ENCODE data around the gene MYO18A. TPM values are rescaled to one million over a fixed set of nuclear protein-coding genes. Genes with fewer than 3 reads are reported as not detected.

MYO18A gene
- total RNA-seq, 1 experiment from 2014 or later, result 37.2 TPM

GRCh38 chr17:29046473-29046839 lies 133.7 kb downstream of the MYO18A start:
- no peak overlapping the region for H3K4me2 ChIP-seq (ENCODE audit: low read length)
- DNase-seq (ENCODE audit: low read depth, low spot score) (no peak), ATAC-seq (no peak)
- no peak overlapping the region for H2AFZ ChIP-seq (ENCODE audit: low read depth, low read length, poor library complexity, severe bottlenecking)
- no peak overlapping the region for H3K4me3 ChIP-seq (replicated peaks in 1 of 2; ENCODE audit: low read depth in 1 of 2, low read length in 2 of 2)
- no peaks in the 10 kb centered on the region for H4K20me1 ChIP-seq (ENCODE audit: insufficient read depth)
- H3K9me3 ChIP-seq (ENCODE audit: control insufficient read depth in 1 of 2, insufficient read depth in 1 of 2, low read depth in 1 of 2, low read length in 2 of 2), result no peaks in the 10 kb centered on the region
- H3K36me3 ChIP-seq (ENCODE audit: control insufficient read depth in 1 of 2, insufficient read depth in 2 of 2, low read length in 2 of 2), result no peaks in the 10 kb centered on the region
- POLR2A ChIA-PET, result no interaction called here
- peaks cover 9% of the 10 kb centered on the region; the same call in 1 of the 2 replicates for H3K27me3 ChIP-seq (ENCODE audit: insufficient read depth, low read length)
- no peak overlapping the region for H3K9ac ChIP-seq (ENCODE audit: low read length)
- intact Hi-C loops (cut with micrococcal nuclease), result no loop called here
- no peaks in the 10 kb centered on the region for H3K9me2 ChIP-seq (ENCODE audit: insufficient read depth)
- no peaks in the 10 kb centered on the region for H3K79me2 ChIP-seq (ENCODE audit: insufficient read depth, low read length)
- BruUV-seq (replicated peaks), result no TSS peak
- H3K4me1 ChIP-seq (ENCODE audit: control insufficient read depth in 1 of 2, insufficient read depth in 2 of 2, low read length in 2 of 2), result peaks cover 0 to 7% of the 10 kb centered on the region in 2 experiments; a peak in 2 of 4 replicates
- RAD21 ChIA-PET (ENCODE audit: low non-redundant PET in 1 of 2, low total read pairs in 2 of 2, uncharacterized antibody in 2 of 2, unreplicated experiment in 2 of 2), result no interaction called here
- CTCF ChIA-PET, result no interaction called here
- no peak overlapping the region for H3K27ac ChIP-seq (ENCODE audit: low read depth, low read length)
- TF ChIP-seq TCF7L2 (IDR thresholded peaks at IDR 0.05; ENCODE audit: borderline replicate concordance, extremely low read depth, insufficient read depth, insufficient read length), result no peak
- no peak for TF ChIP-seq ZNF274 (IDR thresholded peaks at IDR 0.05; ENCODE audit: low read depth, low read length)
- TF ChIP-seq SIN3A (IDR thresholded peaks at IDR 0.05; ENCODE audit: low read depth), result no peak
- no peak for TF ChIP-seq FOSL1 (IDR thresholded peaks at IDR 0.05; ENCODE audit: low read depth)
- TF ChIP-seq ZFX (IDR thresholded peaks at IDR 0.05), result no peak
- no peak for TF ChIP-seq EZH2 (IDR thresholded peaks at IDR 0.05)
- TF ChIP-seq SP1 (IDR thresholded peaks at IDR 0.05; ENCODE audit: low read depth), result no peak
- TF ChIP-seq YY1 (IDR thresholded peaks at IDR 0.05; ENCODE audit: extremely low read depth, insufficient replicate concordance, low read depth, low read length), result no peak
- TF ChIP-seq CEBPB (IDR thresholded peaks at IDR 0.05; ENCODE audit: low read depth), result no peak
- TF ChIP-seq CBX3 (IDR thresholded peaks at IDR 0.05; ENCODE audit: low read depth), result no peak

- Histone ChIP-seq H3K4me3 (replicated peaks in 1 of 2; ENCODE audit: low read depth in 1 of 2, low read length in 2 of 2) (no peak overlapping the region), H3K9ac (ENCODE audit: low read length) (no peak overlapping the region), H3K4me1 (ENCODE audit: control insufficient read depth in 1 of 2, insufficient read depth in 2 of 2, low read length in 2 of 2) (peaks cover 0 to 7% of the 10 kb centered on the region in 2 experiments; a peak in 2 of 4 replicates), H3K4me2 (ENCODE audit: low read length) (no peak overlapping the region), H2AFZ (ENCODE audit: low read depth, low read length, poor library complexity, severe bottlenecking) (no peak overlapping the region), H3K27me3 (ENCODE audit: insufficient read depth, low read length) (peaks cover 9% of the 10 kb centered on the region; the same call in 1 of the 2 replicates), H4K20me1 (ENCODE audit: insufficient read depth) (no peaks in the 10 kb centered on the region), H3K27ac (ENCODE audit: low read depth, low read length) (no peak overlapping the region), H3K36me3 (ENCODE audit: control insufficient read depth in 1 of 2, insufficient read depth in 2 of 2, low read length in 2 of 2) (no peaks in the 10 kb centered on the region), H3K9me2 (ENCODE audit: insufficient read depth) (no peaks in the 10 kb centered on the region), H3K79me2 (ENCODE audit: insufficient read depth, low read length) (no peaks in the 10 kb centered on the region), H3K9me3 (ENCODE audit: control insufficient read depth in 1 of 2, insufficient read depth in 1 of 2, low read depth in 1 of 2, low read length in 2 of 2) (no peaks in the 10 kb centered on the region)
- no peak for DNase-seq (ENCODE audit: low read depth, low spot score)
- TF ChIP-seq EZH2 (IDR thresholded peaks at IDR 0.05) (no peak), POLR2AphosphoS5 (IDR thresholded peaks at IDR 0.05; ENCODE audit: low read depth, low read length) (no peak), EZH2phosphoT487 (IDR thresholded peaks at IDR 0.05; ENCODE audit: borderline replicate concordance) (no peak), ELF1 (IDR thresholded peaks at IDR 0.05; ENCODE audit: borderline replicate concordance, low read depth) (no peak), FOSL1 (IDR thresholded peaks at IDR 0.05; ENCODE audit: low read depth) (no peak), RAD21 (IDR thresholded peaks at IDR 0.05; ENCODE audit: low read depth) (no peak), CBX3 (IDR thresholded peaks at IDR 0.05; ENCODE audit: low read depth) (no peak)
- ChIA-PET CTCF (no interaction called here), RAD21 (ENCODE audit: low non-redundant PET in 1 of 2, low total read pairs in 2 of 2, uncharacterized antibody in 2 of 2, unreplicated experiment in 2 of 2) (no interaction called here), POLR2A (no interaction called here)
- no peak for ATAC-seq
- no TSS peak for BruUV-seq (replicated peaks)
- intact Hi-C loops (cut with micrococcal nuclease), result no loop called here
These were observed 134.3 kb downstream of the MYO18A start for GRCh38 chr17:29045734-29046472.

All from HCT116 (cell line).